Measurements from ENCODE around the gene SPDYC. TPM values are rescaled to one million over a fixed set of nuclear protein-coding genes. Genes with fewer than 3 reads are reported as not detected.

SPDYC gene
- not detected in 2 replicates for total RNA-seq
- not detected in 2 replicates for polyA plus RNA-seq
- not detected in 2 replicates for polyA plus RNA-seq (2012)
- not detected in 2 replicates for polyA minus RNA-seq (ENCODE audit: low replicate concordance)

- Histone ChIP-seq H3K79me2 (ENCODE audit: control insufficient read depth, insufficient read depth, low read length) (no peaks in the 10 kb centered on the region), H3K27ac (ENCODE audit: insufficient read depth, low read length) (peak within 1 kb of the TSS; percentile 8), H3K9ac (ENCODE audit: insufficient read depth, low read length) (no peak within 1 kb of the TSS), H3K4me3 (replicated peaks in 1 of 4; ENCODE audit: control extremely low read depth in 1 of 4, insufficient read depth in 1 of 4, low read depth in 3 of 4, low read length in 4 of 4) (no peak within 1 kb of the TSS), H2AFZ (ENCODE audit: low read length) (peak within 1 kb of the TSS; percentile 85), H3K27me3 (ENCODE audit: control insufficient read depth, insufficient read depth, low read length) (no peaks in the 10 kb centered on the region), H3K9me3 (ENCODE audit: control insufficient read depth, insufficient read depth, low read depth, low read length) (no peaks in the 10 kb centered on the region), H3K4me2 (ENCODE audit: extremely low read depth, insufficient read depth, low read length) (no peak within 1 kb of the TSS), H4K20me1 (ENCODE audit: control insufficient read depth, extremely low read depth, insufficient read depth, low read length) (no peaks in the 10 kb centered on the region), H3K36me3 (ENCODE audit: control insufficient read depth, insufficient read depth, low read length) (no peaks in the 10 kb centered on the region), H3K4me1 (ENCODE audit: control insufficient read depth, extremely low read depth, insufficient read depth, low read length) (peaks cover 3% of the 10 kb centered on the region)
- no peak for TF ChIP-seq EZH2 (IDR thresholded peaks at IDR 0.05; ENCODE audit: low read length, missing control alignments)
- TF ChIP-seq, protein P1, sequence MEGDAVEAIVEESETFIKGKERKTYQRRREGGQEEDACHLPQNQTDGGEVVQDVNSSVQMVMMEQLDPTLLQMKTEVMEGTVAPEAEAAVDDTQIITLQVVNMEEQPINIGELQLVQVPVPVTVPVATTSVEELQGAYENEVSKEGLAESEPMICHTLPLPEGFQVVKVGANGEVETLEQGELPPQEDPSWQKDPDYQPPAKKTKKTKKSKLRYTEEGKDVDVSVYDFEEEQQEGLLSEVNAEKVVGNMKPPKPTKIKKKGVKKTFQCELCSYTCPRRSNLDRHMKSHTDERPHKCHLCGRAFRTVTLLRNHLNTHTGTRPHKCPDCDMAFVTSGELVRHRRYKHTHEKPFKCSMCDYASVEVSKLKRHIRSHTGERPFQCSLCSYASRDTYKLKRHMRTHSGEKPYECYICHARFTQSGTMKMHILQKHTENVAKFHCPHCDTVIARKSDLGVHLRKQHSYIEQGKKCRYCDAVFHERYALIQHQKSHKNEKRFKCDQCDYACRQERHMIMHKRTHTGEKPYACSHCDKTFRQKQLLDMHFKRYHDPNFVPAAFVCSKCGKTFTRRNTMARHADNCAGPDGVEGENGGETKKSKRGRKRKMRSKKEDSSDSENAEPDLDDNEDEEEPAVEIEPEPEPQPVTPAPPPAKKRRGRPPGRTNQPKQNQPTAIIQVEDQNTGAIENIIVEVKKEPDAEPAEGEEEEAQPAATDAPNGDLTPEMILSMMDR (conservative IDR thresholded peaks at IDR 0.05 in 1 of 2, IDR thresholded peaks at IDR 0.05 in 1 of 2; ENCODE audit: low read depth in 1 of 2, low read length in 2 of 2), result no peak
- DNase-seq (ENCODE audit: low read depth in 2 of 2), result no peak
Measured at GRCh38 chr11:65170058-65170534, at the start of gene SPDYC. Gene SPDYC (plus strand): TSS chr11:65170233. CDS start chr11:65171358, 1,125 bp downstream.

- DNase-seq (ENCODE audit: low read depth in 2 of 2), result no peak
- Histone ChIP-seq H3K9ac (ENCODE audit: insufficient read depth, low read length) (peak overlapping the region; percentile 95), H3K27ac (ENCODE audit: insufficient read depth, low read length) (peak overlapping the region; percentile 94), H3K79me2 (ENCODE audit: control insufficient read depth, insufficient read depth, low read length) (peaks cover 39% of the 10 kb centered on the region), H2AFZ (ENCODE audit: low read length) (no peak overlapping the region), H3K4me2 (ENCODE audit: extremely low read depth, insufficient read depth, low read length) (peak overlapping the region; percentile 96), H3K4me1 (ENCODE audit: control insufficient read depth, extremely low read depth, insufficient read depth, low read length) (peaks cover 9% of the 10 kb centered on the region), H3K27me3 (ENCODE audit: control insufficient read depth, insufficient read depth, low read length) (no peaks in the 10 kb centered on the region), H4K20me1 (ENCODE audit: control insufficient read depth, extremely low read depth, insufficient read depth, low read length) (no peaks in the 10 kb centered on the region), H3K36me3 (ENCODE audit: control insufficient read depth, insufficient read depth, low read length) (peaks cover 15% of the 10 kb centered on the region), H3K4me3 (replicated peaks in 1 of 4; ENCODE audit: control extremely low read depth in 1 of 4, insufficient read depth in 1 of 4, low read depth in 3 of 4, low read length in 4 of 4) (peak overlapping the region; percentile 57 to 98 (median 85)), H3K9me3 (ENCODE audit: control insufficient read depth, insufficient read depth, low read depth, low read length) (no peaks in the 10 kb centered on the region)
- TF ChIP-seq, protein P1 (conservative IDR thresholded peaks at IDR 0.05 in 1 of 2, IDR thresholded peaks at IDR 0.05 in 1 of 2; ENCODE audit: low read depth in 1 of 2, low read length in 2 of 2), result no peak
- no peak for TF ChIP-seq EZH2 (IDR thresholded peaks at IDR 0.05; ENCODE audit: low read length, missing control alignments)
Measured at GRCh38 chr11:65120831-65121230, 49.2 kb upstream of the SPDYC start.

- TF ChIP-seq, protein P1 (conservative IDR thresholded peaks at IDR 0.05 in 1 of 2, IDR thresholded peaks at IDR 0.05 in 1 of 2; ENCODE audit: low read depth in 1 of 2, low read length in 2 of 2), result no peak
- TF ChIP-seq EZH2 (IDR thresholded peaks at IDR 0.05; ENCODE audit: low read length, missing control alignments), result no peak
Measured at GRCh38 chr11:65121447-65121864, 48.6 kb upstream of the SPDYC start.

More at GRCh38 chr11:65121447-65121864, 48.6 kb upstream of the SPDYC start:
- Histone ChIP-seq H3K4me1 (ENCODE audit: control insufficient read depth, extremely low read depth, insufficient read depth, low read length) (peaks cover 6% of the 10 kb centered on the region), H3K27ac (ENCODE audit: insufficient read depth, low read length) (peak overlapping the region; percentile 94), H3K79me2 (ENCODE audit: control insufficient read depth, insufficient read depth, low read length) (peaks cover 33% of the 10 kb centered on the region), H3K4me2 (ENCODE audit: extremely low read depth, insufficient read depth, low read length) (peak overlapping the region; percentile 96), H4K20me1 (ENCODE audit: control insufficient read depth, extremely low read depth, insufficient read depth, low read length) (no peaks in the 10 kb centered on the region), H3K36me3 (ENCODE audit: control insufficient read depth, insufficient read depth, low read length) (peaks cover 16% of the 10 kb centered on the region), H3K4me3 (replicated peaks in 1 of 4; ENCODE audit: control extremely low read depth in 1 of 4, insufficient read depth in 1 of 4, low read depth in 3 of 4, low read length in 4 of 4) (peak overlapping the region; percentile 57 to 98 (median 85)), H3K9me3 (ENCODE audit: control insufficient read depth, insufficient read depth, low read depth, low read length) (no peaks in the 10 kb centered on the region), H2AFZ (ENCODE audit: low read length) (no peak overlapping the region), H3K9ac (ENCODE audit: insufficient read depth, low read length) (peak overlapping the region; percentile 95), H3K27me3 (ENCODE audit: control insufficient read depth, insufficient read depth, low read length) (no peaks in the 10 kb centered on the region)
- no peak for DNase-seq (ENCODE audit: low read depth in 2 of 2)

Measured in fibroblast of lung (primary cell).